Pancreas (tissue), 10 donors: ENCODE results near the gene FAXDC2. TPM values are rescaled to one million over a fixed set of nuclear protein-coding genes. Genes with fewer than 3 reads are reported as not detected.

Experiments used
- ATAC-seq, 4 donors: fragments of 200-7000 bp; cut with Tn5 transposase; one replicate each; pipeline versions ENCODE4 v1.8.0 to v1.9.1; 2020; ENCODE audit warnings: mild to moderate bottlenecking in 4 of 4, moderate library complexity in 4 of 4
- DNase-seq, 6 donors: peaks; one replicate each; pipeline ENCODE4 v3.0.0-alpha.2; 2020
- FAIRE-seq: peaks from 2 replicates; lab custom pipeline; 2012; peaks lifted over from hg19 to GRCh38; lab: Jason Lieb, UNC
- H3K27ac ChIP-seq, 4 donors: fragments of 200-600 bp; sonication (generic); 1 replicate in 3 of 4; 2 replicates in 1 of 4; pipeline versions ENCODE4 v1.5.0 to v1.8.0; 2020
- H3K27me3 ChIP-seq, 4 donors: fragments of 200-600 bp; one replicate each; pipeline ENCODE4 v1.8.0; 2021
- H3K36me3 ChIP-seq, 3 donors: fragments of 200-600 bp; sonication (generic) in 1 of 3; one replicate each; pipeline versions ENCODE4 v1.5.0 to v1.8.0; 2020 to 2021
- H3K4me1 ChIP-seq, 3 donors: fragments of 200-600 bp; one replicate each; pipeline ENCODE4 v1.8.0; 2021
- H3K4me3 ChIP-seq, 4 donors: fragments of 200-600 bp; sonication (generic) in 2 of 4; one replicate each; pipeline versions ENCODE4 v1.5.0 to v1.8.0; 2020 to 2021
- H3K9me3 ChIP-seq, 4 donors: fragments of 200-600 bp; one replicate each; pipeline ENCODE4 v1.8.0; 2021
- WGBS, 2 donors: extraction: QIAGEN DNeasy Blood & Tissue Kit; methylation state at CpG; one replicate each; pipeline ENCODE4 v1.1.7; 2013; 5-methylcytosine and 5-hydroxymethylcytosine counted together
- intact Hi-C, 3 donors: fragments of 100-400 bp; cut with DNase I; formaldehyde crosslinking; loops; one replicate each; pipeline versions ENCODE4 v1.11.1 to v1.14.2; 2022
- polyA plus RNA-seq, 2 donors: library from polyadenylated mRNA; stranded (reverse); fragments of 200-250 nt; gene quantifications; one replicate each; pipeline ENCODE4 v1.2.3, GENCODE V29; 2013
- total RNA-seq, 6 donors: library from RNA; stranded (reverse); fragmentation: NEBNext Ultra II Directional in 4 of 6; extraction: Animal tissue kit (Norgen Biotek cat#: 25700) in 4 of 6; gene quantifications; one replicate each; pipeline versions ENCODE4 v1.2.1 to v1.2.4, GENCODE V29; 2021 to 2023
- TF ChIP-seq, protein P1 (sequence below), 4 donors: fragments of 200-600 bp; sonication (generic) in 3 of 4; IDR thresholded peaks; one replicate each; pipeline versions ENCODE4 v1.5.0 to v1.8.0; 2021; ENCODE audit warnings: antibody characterized with exemption in 4 of 4
- donor health status: healthy with polysubstance abuse.
- donor health status: DM: no; HTN: no; CAD: no; lungs with moderate emphysema.
- donor health status: DM: no; HTN: no; CAD: no.
- donor health status: control.
- donor health status: control.
- donor health status: Bipolar disorder and iron deficiency.
- donor health status: DM: yes; HTN: yes; CAD: no.
- donor health status: DM: no; HTN: no; CAD: no.
- donor health status: DM: no; HTN: no; CAD: no.
- donor health status: DM: yes; HTN: yes; CAD: no.

Gene FAXDC2
- total and polyA plus RNA-seq, 8 donors = 2.0 to 11.8 (median 4.7) TPM

DNA sequence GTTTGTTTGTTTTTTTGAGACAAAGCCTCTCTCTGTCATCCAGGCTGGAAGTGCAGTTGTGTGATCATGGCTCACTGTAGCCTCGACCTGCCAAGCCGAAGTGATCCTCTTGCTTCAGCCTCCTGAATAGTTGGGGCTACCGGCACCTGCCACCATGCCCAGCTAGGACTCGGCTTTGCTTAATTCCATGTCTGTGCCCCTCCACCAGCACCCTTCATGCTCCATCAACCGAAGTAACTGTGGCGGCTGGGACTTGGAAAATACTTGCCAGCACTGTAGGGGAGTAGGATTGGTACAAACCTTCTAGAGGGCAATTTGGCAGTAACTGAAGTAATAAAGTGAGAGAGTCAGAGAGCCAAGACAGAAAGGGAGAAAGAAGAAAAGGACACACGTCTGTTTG, 19.0 kb downstream of the FAXDC2 start:
- intact Hi-C loops = no loop called here
- WGBS, 2 donors = 83 to 88% methylated on average over 7 of the region's 7 CpGs
- H3K4me3 ChIP-seq = no peak overlapping the region
- H3K9me3 ChIP-seq = no peaks in the 10 kb centered on the region
- FAIRE-seq = no peak
- H3K27ac ChIP-seq = no peak overlapping the region
- TF ChIP-seq, protein P1, sequence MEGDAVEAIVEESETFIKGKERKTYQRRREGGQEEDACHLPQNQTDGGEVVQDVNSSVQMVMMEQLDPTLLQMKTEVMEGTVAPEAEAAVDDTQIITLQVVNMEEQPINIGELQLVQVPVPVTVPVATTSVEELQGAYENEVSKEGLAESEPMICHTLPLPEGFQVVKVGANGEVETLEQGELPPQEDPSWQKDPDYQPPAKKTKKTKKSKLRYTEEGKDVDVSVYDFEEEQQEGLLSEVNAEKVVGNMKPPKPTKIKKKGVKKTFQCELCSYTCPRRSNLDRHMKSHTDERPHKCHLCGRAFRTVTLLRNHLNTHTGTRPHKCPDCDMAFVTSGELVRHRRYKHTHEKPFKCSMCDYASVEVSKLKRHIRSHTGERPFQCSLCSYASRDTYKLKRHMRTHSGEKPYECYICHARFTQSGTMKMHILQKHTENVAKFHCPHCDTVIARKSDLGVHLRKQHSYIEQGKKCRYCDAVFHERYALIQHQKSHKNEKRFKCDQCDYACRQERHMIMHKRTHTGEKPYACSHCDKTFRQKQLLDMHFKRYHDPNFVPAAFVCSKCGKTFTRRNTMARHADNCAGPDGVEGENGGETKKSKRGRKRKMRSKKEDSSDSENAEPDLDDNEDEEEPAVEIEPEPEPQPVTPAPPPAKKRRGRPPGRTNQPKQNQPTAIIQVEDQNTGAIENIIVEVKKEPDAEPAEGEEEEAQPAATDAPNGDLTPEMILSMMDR (IDR thresholded peaks at IDR 0.05) = no peak
- DNase-seq = no peak
- no peaks in the 10 kb centered on the region for H3K4me1 ChIP-seq
- no peaks in the 10 kb centered on the region for H3K36me3 ChIP-seq
- ATAC-seq = no peak
- no peaks in the 10 kb centered on the region for H3K27me3 ChIP-seq

GRCh38 chr5:154830596-154830995, 19.8 kb downstream of the FAXDC2 start:
- ATAC-seq (no peak), FAIRE-seq (no peak), DNase-seq (no peak)
- Histone ChIP-seq H3K36me3 (no peaks in the 10 kb centered on the region), H3K27me3 (no peaks in the 10 kb centered on the region), H3K4me3 (no peak overlapping the region), H3K9me3 (no peaks in the 10 kb centered on the region), H3K27ac (no peak overlapping the region), H3K4me1 (no peaks in the 10 kb centered on the region)
- WGBS, 2 donors = 87 to 90% methylated on average over 4 of the region's 4 CpGs
- intact Hi-C loops = no loop called here
- TF ChIP-seq, protein P1 (IDR thresholded peaks at IDR 0.05) = no peak

DNA sequence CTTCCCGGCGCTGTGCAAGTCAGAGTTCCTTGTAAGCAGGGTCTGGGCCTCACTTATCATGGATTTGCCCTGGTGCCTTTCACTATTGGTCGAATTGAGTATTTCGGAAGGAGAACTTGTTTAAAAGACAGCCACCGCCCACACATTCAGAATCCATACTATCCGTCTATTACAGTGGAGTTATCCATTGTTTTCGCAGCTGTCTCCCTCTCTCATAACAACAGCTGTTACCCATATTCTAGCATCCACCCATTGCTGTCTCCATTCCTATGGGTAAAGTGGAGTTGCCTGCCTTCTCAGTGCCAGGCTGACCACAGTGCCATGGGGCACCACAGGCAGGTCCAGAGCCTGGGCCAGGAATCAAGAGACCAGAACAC, 20.2 kb downstream of the FAXDC2 start:
- no peak overlapping the region for H3K27ac ChIP-seq
- 91 to 92% methylated on average over 7 of the region's 7 CpGs for WGBS, 2 donors
- H3K9me3 ChIP-seq = no peaks in the 10 kb centered on the region
- FAIRE-seq = no peak
- no peak for DNase-seq
- intact Hi-C loops = no loop called here
- no peak for ATAC-seq
- H3K4me3 ChIP-seq = no peak overlapping the region
- TF ChIP-seq, protein P1 (IDR thresholded peaks at IDR 0.05) = no peak
- no peaks in the 10 kb centered on the region for H3K36me3 ChIP-seq
- H3K4me1 ChIP-seq = no peaks in the 10 kb centered on the region
- H3K27me3 ChIP-seq = no peaks in the 10 kb centered on the region

DNA sequence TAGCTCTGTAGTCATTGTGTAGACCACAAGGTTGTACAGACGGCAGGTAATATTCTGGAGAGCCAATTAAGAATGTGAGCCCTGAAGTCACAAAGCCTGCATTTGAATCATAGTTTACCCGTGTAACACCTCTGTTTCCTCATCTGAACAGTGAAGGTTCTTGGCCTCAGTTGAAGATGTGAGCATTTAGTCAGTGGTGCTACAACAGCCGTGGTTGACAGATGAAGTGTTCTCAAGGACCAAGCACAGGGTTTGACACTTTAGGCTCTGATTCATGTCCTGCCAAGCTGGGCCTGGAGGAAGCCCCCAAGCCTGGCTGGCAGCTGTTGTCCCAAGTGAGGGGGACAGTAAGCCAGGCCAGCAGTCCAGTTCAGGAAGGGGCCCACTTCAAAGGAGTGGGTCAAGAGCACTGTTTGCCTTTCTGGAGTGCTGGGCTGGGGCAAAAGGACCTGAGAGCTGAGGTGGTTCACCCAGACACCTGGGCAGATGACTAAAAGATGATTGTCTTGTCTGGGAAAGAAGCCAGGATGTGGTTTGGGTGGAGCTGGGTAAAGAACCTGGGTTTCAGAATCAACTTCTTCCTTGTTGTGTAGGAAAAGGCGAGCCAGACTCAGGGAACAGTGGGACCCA, 20.7 kb downstream of the FAXDC2 start:
- Histone ChIP-seq H3K9me3 (no peaks in the 10 kb centered on the region), H3K27ac (no peak overlapping the region), H3K36me3 (no peaks in the 10 kb centered on the region), H3K4me3 (no peak overlapping the region), H3K4me1 (no peaks in the 10 kb centered on the region), H3K27me3 (no peaks in the 10 kb centered on the region)
- WGBS, 2 donors = 89 to 93% methylated on average over 4 of the region's 4 CpGs
- intact Hi-C loops = no loop called here
- DNase-seq (no peak), FAIRE-seq (no peak), ATAC-seq (peak in 1 of 4 donors; percentile 39)
- TF ChIP-seq, protein P1 (IDR thresholded peaks at IDR 0.05) = no peak

- Histone ChIP-seq H3K9me3 (no peaks in the 10 kb centered on the region), H3K27ac (no peak overlapping the region), H3K36me3 (no peaks in the 10 kb centered on the region), H3K4me1 (no peaks in the 10 kb centered on the region), H3K27me3 (no peaks in the 10 kb centered on the region), H3K4me3 (no peak overlapping the region)
- ATAC-seq (peak in 1 of 4 donors; percentile 51), DNase-seq (no peak), FAIRE-seq (no peak)
- intact Hi-C loops = no loop called here
- WGBS, 2 donors = 88 to 92% methylated on average over 2 of the region's 2 CpGs
- TF ChIP-seq, protein P1 (IDR thresholded peaks at IDR 0.05) = no peak
These were observed 21.2 kb downstream of the FAXDC2 start for GRCh38 chr5:154829181-154829588.
